Left colon (tissue), 2 donors: ENCODE data around the gene SEC14L6. TPM values are rescaled to one million over a fixed set of nuclear protein-coding genes. Genes with fewer than 3 reads are reported as not detected.
"Not testable (repeated sequence)": the region's sequence is repeated elsewhere in the genome, so short reads cannot be mapped to it uniquely, and the experiment has no call there.

ENCODE experiments used
- ATAC-seq: fragments of 200-7000 bp; cut with Tn5 transposase; one replicate; pipeline ENCODE4 v1.9.1; 2020; ENCODE audit warnings: mild to moderate bottlenecking, moderate library complexity
- DNase-seq, 2 donors: peaks; one replicate each; pipeline ENCODE4 v3.0.0-alpha.2; 2020
- intact Hi-C, 2 donors: fragments of 100-400 bp; cut with DNase I in 1 of 2; cut with micrococcal nuclease in 1 of 2; formaldehyde crosslinking; loops; one replicate each; pipeline versions ENCODE4 v1.11.2 to v1.14.0; 2022; cut with DNase I, micrococcal nuclease
- long read RNA-seq: library from polyadenylated mRNA; unstranded; transcript quantifications from one replicate; pipeline ENCODE4 v2.0.0, GENCODE V29; 2021
- total RNA-seq, 2 donors: library from RNA; stranded (reverse); fragmentation: NEBNext Ultra II Directional; extraction: Animal tissue kit (Norgen Biotek cat#: 25700); gene quantifications; one replicate each; pipeline ENCODE4 v1.2.1, GENCODE V29; 2021
- donor health status: DM: no; HTN: no; CAD: no.
- donor health status: DM: yes; HTN: yes; CAD: no.

The SEC14L6 gene
- total RNA-seq, result under 1 TPM; 0.11 to 0.27 TPM
- long read RNA-seq, partial matches to known transcripts, result 0 of 1 reads
- long read RNA-seq, other reads (novel, unspliced or antisense), result 1 of 1 reads

GRCh38 chr22:30546616-30547015 lies at the start of gene SEC14L6:
TSS of gene SEC14L6 (minus strand) at chr22:30546741. CDS start at chr22:30546682, 59 bp downstream.
- DNase-seq (no peak), ATAC-seq (no peak)
- intact Hi-C loops, result no loop called here

- DNase-seq, result no peak
- no peak for ATAC-seq
- intact Hi-C loops, result no loop called here
Observed at GRCh38 chr22:30596199-30596598, 49.7 kb upstream of the SEC14L6 start.

GRCh38 chr22:30592360-30592713 lies 45.8 kb upstream of the SEC14L6 start:
- intact Hi-C loops, DNase-seq, ATAC-seq: not testable (repeated sequence)

- intact Hi-C loops, result no loop called here
- ATAC-seq (peak; percentile 99), DNase-seq (peak; percentile 95 to 97)
Observed at GRCh38 chr22:30591588-30592359, 45.2 kb upstream of the SEC14L6 start, which contains the start of gene PES1. TSS of gene PES1 (minus strand) at chr22:30591910. CDS start at chr22:30591833, 77 bp downstream.

GRCh38 chr22:30591191-30591587 lies 44.6 kb upstream of the SEC14L6 start:
- intact Hi-C loops, result no loop called here
- DNase-seq (no peak), ATAC-seq (no peak)

- no peak for DNase-seq
- intact Hi-C loops, result no loop called here
- ATAC-seq, result no peak
Observed at GRCh38 chr22:30586414-30586813, 39.9 kb upstream of the SEC14L6 start.

GRCh38 chr22:30584441-30584840 lies 37.9 kb upstream of the SEC14L6 start:
- DNase-seq, result no peak
- intact Hi-C loops, result no loop called here
- no peak for ATAC-seq

GRCh38 chr22:30582788-30583545 lies 36.4 kb upstream of the SEC14L6 start:
- DNase-seq (no peak), ATAC-seq (no peak)
- intact Hi-C loops, result no loop called here

- DNase-seq, result no peak
- intact Hi-C loops, result no loop called here
- ATAC-seq, result no peak
Observed at GRCh38 chr22:30582051-30582450, 35.5 kb upstream of the SEC14L6 start.

- ATAC-seq, result no peak
- intact Hi-C loops, result no loop called here
- no peak for DNase-seq
Observed at GRCh38 chr22:30580896-30581295, 34.4 kb upstream of the SEC14L6 start.

GRCh38 chr22:30578481-30578880 lies 31.9 kb upstream of the SEC14L6 start:
- intact Hi-C loops, result no loop called here
- no peak for ATAC-seq

GRCh38 chr22:30575859-30576258 lies 29.3 kb upstream of the SEC14L6 start:
- intact Hi-C loops, result no loop called here
- ATAC-seq (no peak), DNase-seq (peak; percentile 30 to 38)

More at GRCh38 chr22:30578481-30578880, 31.9 kb upstream of the SEC14L6 start:
- DNase-seq, result no peak

- DNase-seq, result no peak
Observed at GRCh38 chr22:30574997-30575671, 28.6 kb upstream of the SEC14L6 start.

GRCh38 chr22:30574095-30574981 lies 27.8 kb upstream of the SEC14L6 start, which contains the start of gene GAL3ST1:
TSS of gene GAL3ST1 (minus strand) at chr22:30574665. CDS start at chr22:30557392, 17,273 bp downstream.
- intact Hi-C loops, result no loop called here
- peak; percentile 63 to 77 for DNase-seq
- ATAC-seq, result peak; percentile 81

More at GRCh38 chr22:30574997-30575671, 28.6 kb upstream of the SEC14L6 start:
- ATAC-seq, result no peak
- intact Hi-C loops, result no loop called here

GRCh38 chr22:30573594-30574094 lies 27.1 kb upstream of the SEC14L6 start:
- ATAC-seq, result peak; percentile 60
- intact Hi-C loops, result no loop called here

GRCh38 chr22:30572840-30573593 lies 26.5 kb upstream of the SEC14L6 start:
- DNase-seq, result peak; percentile 66
- intact Hi-C loops, result no loop called here
- ATAC-seq, result peak; percentile 68

More at GRCh38 chr22:30573594-30574094, 27.1 kb upstream of the SEC14L6 start:
- DNase-seq, result peak; percentile 54 to 60

GRCh38 chr22:30572210-30572609 lies 25.7 kb upstream of the SEC14L6 start:
- DNase-seq (no peak), ATAC-seq (no peak)
- intact Hi-C loops, result no loop called here
